H9 (cell line): Measurements from ENCODE around the gene DNASE1L3. TPM values are rescaled to one million over a fixed set of nuclear protein-coding genes. Genes with fewer than 3 reads are reported as not detected.

Source experiments
- DNase-seq: peaks from one replicate; pipeline ENCODE4 v3.0.0-alpha.2; 2017
- H2AFZ ChIP-seq: one replicate; pipeline ENCODE4 v1.6.1; 2013; ENCODE audit warnings: mild to moderate bottlenecking, low read length, control low read depth, moderate library complexity
- H2AK5ac ChIP-seq: 2 replicates; pipeline ENCODE4 v1.6.1; 2013; ENCODE audit warnings: low read length, control low read depth, mixed read lengths; ENCODE audit not compliant: insufficient read length
- H2BK120ac ChIP-seq: one replicate; pipeline ENCODE4 v1.6.1; 2013; ENCODE audit warnings: low read depth, mild to moderate bottlenecking, low read length, control low read depth, inconsistent platforms; ENCODE audit not compliant: poor library complexity, severe bottlenecking
- H2BK12ac ChIP-seq: 2 replicates; pipeline ENCODE4 v1.6.1; 2013; ENCODE audit warnings: low read length, control low read depth, mixed read lengths, low read depth; ENCODE audit not compliant: insufficient read length
- H2BK15ac ChIP-seq: 2 replicates; pipeline ENCODE4 v1.6.1; 2013; ENCODE audit warnings: low read depth, low read length, control low read depth
- H2BK20ac ChIP-seq: one replicate; pipeline ENCODE4 v1.6.1; 2013; ENCODE audit warnings: low read depth, mild to moderate bottlenecking, low read length, control low read depth, inconsistent platforms; ENCODE audit not compliant: poor library complexity, severe bottlenecking
- H2BK5ac ChIP-seq: 2 replicates; pipeline ENCODE4 v1.6.1; 2013; ENCODE audit warnings: low read length, control low read depth, mixed read lengths; ENCODE audit not compliant: insufficient read length
- H3K14ac ChIP-seq: 2 replicates; pipeline ENCODE4 v1.6.1; 2013; ENCODE audit warnings: low read length, control low read depth; ENCODE audit not compliant: insufficient read depth
- H3K18ac ChIP-seq: 2 replicates; pipeline ENCODE4 v1.6.1; 2013; ENCODE audit warnings: low read depth, mild to moderate bottlenecking, mixed read lengths, low read length, control low read depth; ENCODE audit not compliant: insufficient read length
- H3K23ac ChIP-seq: 2 replicates; pipeline ENCODE4 v1.6.1; 2013; ENCODE audit warnings: low read length, control low read depth, mixed read lengths, low read depth; ENCODE audit not compliant: insufficient read length
- H3K23me2 ChIP-seq: 2 replicates; pipeline ENCODE4 v1.6.1; 2013; ENCODE audit warnings: low read depth, mild to moderate bottlenecking, mixed read lengths, low read length, control low read depth; ENCODE audit not compliant: insufficient read length, poor library complexity, severe bottlenecking
- H3K27ac ChIP-seq: 2 replicates; pipeline ENCODE4 v1.5.1; 2013; ENCODE audit warnings: low read length, control low read depth, mixed read lengths, low read depth; ENCODE audit not compliant: insufficient read length
- H3K27me3 ChIP-seq: 2 replicates; pipeline ENCODE4 v1.6.1; 2013; ENCODE audit warnings: low read length, control low read depth, inconsistent platforms; ENCODE audit not compliant: insufficient read depth
- H3K4ac ChIP-seq: 2 replicates; pipeline ENCODE4 v1.6.1; 2013; ENCODE audit warnings: low read depth, mild to moderate bottlenecking, control low read depth, inconsistent platforms, low read length, moderate library complexity
- H3K4me1 ChIP-seq: 2 replicates; pipeline ENCODE4 v1.6.1; 2013; ENCODE audit warnings: low read length, control low read depth, inconsistent platforms; ENCODE audit not compliant: insufficient read depth
- H3K4me2 ChIP-seq: 2 replicates; pipeline ENCODE4 v1.6.1; 2013; ENCODE audit warnings: low read length, control low read depth, mixed read lengths; ENCODE audit not compliant: insufficient read length, insufficient read depth
- H3K56ac ChIP-seq: 2 replicates; pipeline ENCODE4 v1.6.1; 2013; ENCODE audit warnings: low read depth, mild to moderate bottlenecking, mixed read lengths, low read length, control low read depth; ENCODE audit not compliant: insufficient read length
- H3K79me1 ChIP-seq: 2 replicates; pipeline ENCODE4 v1.6.1; 2013; ENCODE audit warnings: low read depth, mild to moderate bottlenecking, moderate library complexity, low read length, control low read depth, inconsistent platforms; ENCODE audit not compliant: insufficient read depth, poor library complexity, severe bottlenecking
- H3K79me2 ChIP-seq: 2 replicates; pipeline ENCODE4 v1.6.1; 2013; ENCODE audit warnings: low read length, control low read depth, inconsistent platforms; ENCODE audit not compliant: insufficient read depth
- H3K9ac ChIP-seq: 2 replicates; pipeline ENCODE4 v1.6.1; 2013; ENCODE audit warnings: low read length, control low read depth, mixed read lengths; ENCODE audit not compliant: insufficient read length; ENCODE audit errors: extremely low read depth
- H3K9me3 ChIP-seq: one replicate; pipeline ENCODE4 v1.6.1; 2013; ENCODE audit warnings: low read depth, low read length, inconsistent platforms; ENCODE audit not compliant: control insufficient read depth
- H3T11ph ChIP-seq: one replicate; pipeline ENCODE4 v1.6.1; 2013; ENCODE audit warnings: mild to moderate bottlenecking, low read length, control low read depth, inconsistent platforms
- H4K20me1 ChIP-seq: one replicate; pipeline ENCODE4 v1.6.1; 2013; ENCODE audit not compliant: control insufficient read depth, insufficient read length, insufficient read depth
- H4K5ac ChIP-seq: 2 replicates; pipeline ENCODE4 v1.6.1; 2013; ENCODE audit warnings: low read depth, mild to moderate bottlenecking, mixed read lengths, low read length, control low read depth; ENCODE audit not compliant: insufficient read length
- H4K8ac ChIP-seq: replicated peaks from 2 replicates; pipeline ENCODE4 v1.6.1; 2013; ENCODE audit warnings: low read length, control low read depth, mixed read lengths, low read depth; ENCODE audit not compliant: insufficient read length
- H4K91ac ChIP-seq: 2 replicates; pipeline ENCODE4 v1.6.1; 2013; ENCODE audit warnings: low read depth, mild to moderate bottlenecking, moderate library complexity, mixed read lengths, low read length, control low read depth; ENCODE audit not compliant: insufficient read length
- H3K27ac Mint-ChIP-seq, 3 experiments: 2 replicates in 2 of 3; 3 replicates in 1 of 3; pipeline ENCODE4 v1.8.0; 2020 to 2021; ENCODE audit warnings: mixed read lengths in 3 of 3, mild to moderate bottlenecking in 1 of 3, moderate library complexity in 1 of 3
- H3K27me3 Mint-ChIP-seq: 2 replicates; pipeline ENCODE4 v1.8.0; 2021; ENCODE audit warnings: low read depth, mild to moderate bottlenecking, moderate library complexity, mixed read lengths
- H3K36me3 Mint-ChIP-seq, 3 experiments: 2 replicates in 2 of 3; 3 replicates in 1 of 3; pipeline ENCODE4 v1.8.0; 2020 to 2021; ENCODE audit warnings: low read depth in 3 of 3, mixed read lengths in 3 of 3; ENCODE audit not compliant: insufficient read depth in 1 of 3
- H3K4me1 Mint-ChIP-seq, 2 experiments: 2 replicates each; pipeline ENCODE4 v1.8.0; 2020; ENCODE audit warnings: mixed read lengths in 2 of 2
- H3K4me3 Mint-ChIP-seq, 2 experiments: 2 replicates in 1 of 2; 3 replicates in 1 of 2; pipeline ENCODE4 v1.8.0; 2020 to 2021; ENCODE audit warnings: mild to moderate bottlenecking in 2 of 2, mixed read lengths in 2 of 2, moderate library complexity in 1 of 2
- H3K9me3 Mint-ChIP-seq, 2 experiments: 2 replicates in 1 of 2; 3 replicates in 1 of 2; pipeline ENCODE4 v1.8.0; 2020; ENCODE audit warnings: mild to moderate bottlenecking in 2 of 2, mixed read lengths in 2 of 2, moderate library complexity in 1 of 2
- WGBS: extraction: QIAGEN DNeasy Blood & Tissue Kit; methylation state at CpG from one replicate; pipeline ENCODE4 v1.1.7; 2013; ENCODE audit warnings: missing lambda C conversion rate, low lambda C conversion rate, mixed read lengths; ENCODE audit not compliant: insufficient read length; ENCODE audit errors: extremely low coverage; 5-methylcytosine and 5-hydroxymethylcytosine counted together
- total RNA-seq: library from RNA; stranded (reverse); gene quantifications from 2 replicates; pipeline ENCODE4 v1.2.1, GENCODE V29; 2021
- TF ChIP-seq, protein P1 (sequence below): fragments of 200-600 bp; sonication (generic); conservative IDR thresholded peaks from 3 replicates; pipeline ENCODE4 v1.8.0; 2021; ENCODE audit warnings: antibody characterized with exemption, mild to moderate bottlenecking

Gene DNASE1L3
- total RNA-seq, 1 experiment from 2014 or later = not detected

- no peak overlapping the region for H3K27ac ChIP-seq
- no peak overlapping the region for H4K8ac ChIP-seq
- H2AFZ ChIP-seq = no peak overlapping the region
- H3K18ac ChIP-seq = no peak overlapping the region
- Mint-ChIP-seq H3K36me3 (peaks cover 19 to 72% (median 64%) of the 10 kb centered on the region in 3 experiments), H3K9me3 (no peaks in the 10 kb centered on the region), H3K27me3 (no peaks in the 10 kb centered on the region), H3K27ac (peak overlapping the region in 1 of 3 experiments; percentile 44; a peak in 2 of 7 replicates), H3K4me3 (no peak overlapping the region; a peak in 1 of 5 replicates), H3K4me1 (no peaks in the 10 kb centered on the region; a peak in 1 of 4 replicates)
- no peak overlapping the region for H2BK15ac ChIP-seq
- H3K79me1 ChIP-seq = no peaks in the 10 kb centered on the region
- no peaks in the 10 kb centered on the region for H3K27me3 ChIP-seq
- H2BK120ac ChIP-seq = no peak overlapping the region
- no CpG with 5 or more reads among the region's 11 CpGs for WGBS
- H3K79me2 ChIP-seq = no peaks in the 10 kb centered on the region
- H3K56ac ChIP-seq = no peak overlapping the region
- H2BK5ac ChIP-seq = no peak overlapping the region
- no peak overlapping the region for H3K4ac ChIP-seq
- TF ChIP-seq, protein P1, sequence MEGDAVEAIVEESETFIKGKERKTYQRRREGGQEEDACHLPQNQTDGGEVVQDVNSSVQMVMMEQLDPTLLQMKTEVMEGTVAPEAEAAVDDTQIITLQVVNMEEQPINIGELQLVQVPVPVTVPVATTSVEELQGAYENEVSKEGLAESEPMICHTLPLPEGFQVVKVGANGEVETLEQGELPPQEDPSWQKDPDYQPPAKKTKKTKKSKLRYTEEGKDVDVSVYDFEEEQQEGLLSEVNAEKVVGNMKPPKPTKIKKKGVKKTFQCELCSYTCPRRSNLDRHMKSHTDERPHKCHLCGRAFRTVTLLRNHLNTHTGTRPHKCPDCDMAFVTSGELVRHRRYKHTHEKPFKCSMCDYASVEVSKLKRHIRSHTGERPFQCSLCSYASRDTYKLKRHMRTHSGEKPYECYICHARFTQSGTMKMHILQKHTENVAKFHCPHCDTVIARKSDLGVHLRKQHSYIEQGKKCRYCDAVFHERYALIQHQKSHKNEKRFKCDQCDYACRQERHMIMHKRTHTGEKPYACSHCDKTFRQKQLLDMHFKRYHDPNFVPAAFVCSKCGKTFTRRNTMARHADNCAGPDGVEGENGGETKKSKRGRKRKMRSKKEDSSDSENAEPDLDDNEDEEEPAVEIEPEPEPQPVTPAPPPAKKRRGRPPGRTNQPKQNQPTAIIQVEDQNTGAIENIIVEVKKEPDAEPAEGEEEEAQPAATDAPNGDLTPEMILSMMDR = no peak
- no peak overlapping the region for H2BK12ac ChIP-seq
- H4K5ac ChIP-seq = no peak overlapping the region
- no peak overlapping the region for H3K14ac ChIP-seq
- H2AK5ac ChIP-seq = no peak overlapping the region
- H3K23me2 ChIP-seq = no peaks in the 10 kb centered on the region
- H2BK20ac ChIP-seq = no peak overlapping the region
- no peak overlapping the region for H3K23ac ChIP-seq
- no peaks in the 10 kb centered on the region for H3K9me3 ChIP-seq
- DNase-seq = no peak
- no peak overlapping the region for H4K91ac ChIP-seq
- H4K20me1 ChIP-seq = no peaks in the 10 kb centered on the region
- H3K9ac ChIP-seq = no peak overlapping the region
- H3K4me1 ChIP-seq = no peaks in the 10 kb centered on the region
- no peak overlapping the region for H3K4me2 ChIP-seq
- H3T11ph ChIP-seq = no peak overlapping the region
These were observed 53.1 kb downstream of the DNASE1L3 start for GRCh38 chr3:58157700-58158099.
